ENCODE measurements around the gene TBXAS1.

Gene TBXAS1

DNA sequence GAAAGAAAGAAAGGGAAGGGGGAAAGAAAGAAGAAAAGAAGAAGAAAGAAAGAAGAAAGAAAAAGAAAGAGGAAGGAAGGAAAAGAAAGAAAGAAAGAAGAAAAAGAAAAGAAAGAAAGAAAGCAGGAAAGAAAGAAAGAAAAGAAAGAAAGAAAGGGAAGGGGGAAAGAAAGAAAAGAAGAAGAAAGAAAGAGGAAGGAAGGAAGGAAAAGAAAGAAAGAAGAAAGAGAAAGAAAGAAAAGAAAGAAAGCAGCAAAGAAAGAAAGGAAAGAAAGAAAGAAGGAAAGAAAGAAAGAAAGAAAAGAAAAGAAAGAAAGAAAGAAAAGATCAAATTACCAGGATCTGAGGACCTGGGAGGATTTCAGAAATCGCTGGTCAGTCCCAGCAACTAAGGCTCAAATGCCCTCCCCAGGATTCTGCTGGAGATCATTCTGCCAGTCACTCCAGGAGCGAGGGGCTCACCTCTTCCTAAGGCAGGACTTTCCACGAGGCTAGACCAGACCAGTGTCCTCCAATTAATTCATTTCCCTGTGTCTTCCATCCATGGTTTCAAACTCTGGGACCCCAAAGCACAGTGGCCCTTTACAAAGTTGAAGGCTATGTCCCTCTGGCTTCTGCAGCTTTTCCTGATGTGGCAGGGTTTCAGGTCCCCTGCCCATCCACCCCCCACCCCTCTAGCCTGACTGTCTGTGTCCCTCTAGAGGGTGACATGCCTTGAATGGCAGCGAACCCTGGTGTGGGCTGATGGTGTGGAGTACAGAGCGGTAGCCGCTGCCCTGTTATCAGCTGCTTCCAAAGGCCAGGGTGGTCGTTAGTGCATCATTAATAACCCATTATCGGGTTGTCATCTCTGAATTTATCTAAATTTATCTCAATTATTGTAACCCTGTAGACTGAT, 155.8 kb downstream of the TBXAS1 start:
- Histone ChIP-seq H2AFZ (ENCODE audit: low read length) (no peak overlapping the region), H3K9me3 (ENCODE audit: insufficient read depth, low read depth, low read length) (no peaks in the 10 kb centered on the region), H3F3A (ENCODE audit: low read depth) (no peaks in the 10 kb centered on the region), H3K27me3 (ENCODE audit: insufficient read depth, low read length, poor library complexity, severe bottlenecking) (no peaks in the 10 kb centered on the region), H3K4me3 (ENCODE audit: low read length, poor library complexity, severe bottlenecking) (no peak overlapping the region), H4K20me1 (ENCODE audit: insufficient read depth, low read length, poor library complexity, severe bottlenecking) (no peaks in the 10 kb centered on the region), H3K9ac (ENCODE audit: low read depth, low read length, poor library complexity, severe bottlenecking) (no peak overlapping the region), H3K4me2 (ENCODE audit: low read depth, low read length, poor library complexity, severe bottlenecking) (no peak overlapping the region), H3K36me3 (ENCODE audit: insufficient read depth, low read length) (no peaks in the 10 kb centered on the region), H3K4me1 (ENCODE audit: insufficient read depth, low read length, poor library complexity, severe bottlenecking) (peaks cover 13% of the 10 kb centered on the region), H3K79me2 (ENCODE audit: insufficient read depth, low read length) (no peaks in the 10 kb centered on the region), H3K9me2 (replicated peaks; ENCODE audit: low read depth, low read length) (no peaks in the 10 kb centered on the region)
- TF ChIP-seq, protein P1, sequence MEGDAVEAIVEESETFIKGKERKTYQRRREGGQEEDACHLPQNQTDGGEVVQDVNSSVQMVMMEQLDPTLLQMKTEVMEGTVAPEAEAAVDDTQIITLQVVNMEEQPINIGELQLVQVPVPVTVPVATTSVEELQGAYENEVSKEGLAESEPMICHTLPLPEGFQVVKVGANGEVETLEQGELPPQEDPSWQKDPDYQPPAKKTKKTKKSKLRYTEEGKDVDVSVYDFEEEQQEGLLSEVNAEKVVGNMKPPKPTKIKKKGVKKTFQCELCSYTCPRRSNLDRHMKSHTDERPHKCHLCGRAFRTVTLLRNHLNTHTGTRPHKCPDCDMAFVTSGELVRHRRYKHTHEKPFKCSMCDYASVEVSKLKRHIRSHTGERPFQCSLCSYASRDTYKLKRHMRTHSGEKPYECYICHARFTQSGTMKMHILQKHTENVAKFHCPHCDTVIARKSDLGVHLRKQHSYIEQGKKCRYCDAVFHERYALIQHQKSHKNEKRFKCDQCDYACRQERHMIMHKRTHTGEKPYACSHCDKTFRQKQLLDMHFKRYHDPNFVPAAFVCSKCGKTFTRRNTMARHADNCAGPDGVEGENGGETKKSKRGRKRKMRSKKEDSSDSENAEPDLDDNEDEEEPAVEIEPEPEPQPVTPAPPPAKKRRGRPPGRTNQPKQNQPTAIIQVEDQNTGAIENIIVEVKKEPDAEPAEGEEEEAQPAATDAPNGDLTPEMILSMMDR (conservative IDR thresholded peaks at IDR 0.05; ENCODE audit: low read length) = no peak
- TF ChIP-seq EZH2phosphoT487 (IDR thresholded peaks at IDR 0.05; ENCODE audit: borderline replicate concordance) = no peak

DNA sequence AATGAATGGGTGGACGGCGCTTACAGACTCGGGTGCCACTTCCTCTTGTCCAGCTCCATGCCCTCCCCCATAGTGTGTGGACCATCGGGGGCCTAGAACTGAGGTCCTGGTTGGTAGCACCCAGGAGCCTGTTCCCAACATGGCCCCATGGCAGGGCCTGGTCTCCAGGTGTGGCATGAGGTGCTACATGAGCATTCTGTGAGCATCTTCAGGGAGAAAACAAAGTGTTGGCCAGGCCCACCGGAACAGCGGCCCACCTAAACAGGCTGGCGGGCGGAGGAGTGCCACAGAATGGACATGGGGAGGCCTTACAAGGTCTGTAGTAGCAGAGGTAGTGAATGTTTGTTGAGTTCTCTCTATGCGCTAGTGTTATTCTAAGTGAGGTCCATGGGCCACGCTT, 156.7 kb downstream of the TBXAS1 start:
- Histone ChIP-seq H3K79me2 (ENCODE audit: insufficient read depth, low read length) (no peaks in the 10 kb centered on the region), H3K4me2 (ENCODE audit: low read depth, low read length, poor library complexity, severe bottlenecking) (no peak overlapping the region), H3K9me3 (ENCODE audit: insufficient read depth, low read depth, low read length) (no peaks in the 10 kb centered on the region), H3K4me1 (ENCODE audit: insufficient read depth, low read length, poor library complexity, severe bottlenecking) (peaks cover 10% of the 10 kb centered on the region), H3K4me3 (ENCODE audit: low read length, poor library complexity, severe bottlenecking) (no peak overlapping the region), H2AFZ (ENCODE audit: low read length) (no peak overlapping the region), H3K9me2 (replicated peaks; ENCODE audit: low read depth, low read length) (no peaks in the 10 kb centered on the region), H4K20me1 (ENCODE audit: insufficient read depth, low read length, poor library complexity, severe bottlenecking) (no peaks in the 10 kb centered on the region), H3K9ac (ENCODE audit: low read depth, low read length, poor library complexity, severe bottlenecking) (no peak overlapping the region), H3F3A (ENCODE audit: low read depth) (no peaks in the 10 kb centered on the region), H3K27me3 (ENCODE audit: insufficient read depth, low read length, poor library complexity, severe bottlenecking) (no peaks in the 10 kb centered on the region), H3K36me3 (ENCODE audit: insufficient read depth, low read length) (no peaks in the 10 kb centered on the region)
- TF ChIP-seq EZH2phosphoT487 (IDR thresholded peaks at IDR 0.05; ENCODE audit: borderline replicate concordance) = no peak
- TF ChIP-seq, protein P1 (conservative IDR thresholded peaks at IDR 0.05; ENCODE audit: low read length) = no peak

DNA sequence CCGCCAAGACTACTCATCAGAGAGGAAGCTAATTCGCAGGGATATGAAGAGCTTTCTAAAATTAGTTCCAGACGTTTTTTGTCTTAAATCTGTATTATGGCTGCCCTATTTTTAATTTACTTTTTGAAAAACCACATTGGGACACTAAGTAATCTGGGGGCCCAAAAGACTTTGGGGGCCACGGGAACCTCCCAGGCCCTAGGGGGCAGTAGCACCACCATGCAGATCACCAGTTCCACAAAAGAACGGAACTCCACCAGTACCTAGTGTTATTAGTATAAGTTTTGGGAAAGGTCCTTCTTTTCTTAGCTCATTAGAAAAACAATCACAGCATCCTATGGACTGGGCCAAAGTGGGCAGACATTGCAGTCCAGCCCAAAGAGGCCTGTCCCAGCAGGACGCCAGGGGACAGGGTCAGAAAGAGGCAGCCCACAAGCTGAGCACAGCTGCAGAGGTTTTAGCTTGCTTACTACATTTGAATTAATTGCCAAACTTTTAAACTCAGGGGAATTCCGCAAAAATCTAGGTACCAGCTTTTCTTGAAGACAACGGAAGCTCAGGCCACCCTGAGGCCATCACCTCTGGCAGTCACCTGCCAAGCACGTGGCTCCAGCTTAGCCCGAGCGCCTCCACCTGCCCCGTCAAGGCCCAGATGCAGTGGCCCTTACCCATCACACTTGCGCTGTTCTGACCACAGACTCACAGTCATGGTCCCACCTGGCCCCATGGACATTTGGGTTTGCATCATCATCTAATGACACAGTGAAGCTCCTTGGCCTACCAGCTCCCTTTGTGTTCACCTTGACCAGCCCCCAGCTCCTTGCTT, 158.8 kb downstream of the TBXAS1 start:
- Histone ChIP-seq H2AFZ (ENCODE audit: low read length) (no peak overlapping the region), H3F3A (ENCODE audit: low read depth) (no peaks in the 10 kb centered on the region), H3K4me3 (ENCODE audit: low read length, poor library complexity, severe bottlenecking) (no peak overlapping the region), H3K27me3 (ENCODE audit: insufficient read depth, low read length, poor library complexity, severe bottlenecking) (no peaks in the 10 kb centered on the region), H3K36me3 (ENCODE audit: insufficient read depth, low read length) (no peaks in the 10 kb centered on the region), H3K4me2 (ENCODE audit: low read depth, low read length, poor library complexity, severe bottlenecking) (no peak overlapping the region), H4K20me1 (ENCODE audit: insufficient read depth, low read length, poor library complexity, severe bottlenecking) (no peaks in the 10 kb centered on the region), H3K4me1 (ENCODE audit: insufficient read depth, low read length, poor library complexity, severe bottlenecking) (peaks cover 9% of the 10 kb centered on the region), H3K9ac (ENCODE audit: low read depth, low read length, poor library complexity, severe bottlenecking) (no peak overlapping the region), H3K9me2 (replicated peaks; ENCODE audit: low read depth, low read length) (no peaks in the 10 kb centered on the region), H3K79me2 (ENCODE audit: insufficient read depth, low read length) (no peaks in the 10 kb centered on the region), H3K9me3 (ENCODE audit: insufficient read depth, low read depth, low read length) (no peaks in the 10 kb centered on the region)
- TF ChIP-seq, protein P1 (conservative IDR thresholded peaks at IDR 0.05; ENCODE audit: low read length) = peak; percentile 42
- no peak for TF ChIP-seq EZH2phosphoT487 (IDR thresholded peaks at IDR 0.05; ENCODE audit: borderline replicate concordance)

Measured in Loucy (cell line).